ENCODE measurements around the gene CCL16.
"Not testable (repeated sequence)": the region's sequence is repeated elsewhere in the genome, so short reads cannot be mapped to it uniquely, and the experiment has no call there.

The CCL16 gene

DNA sequence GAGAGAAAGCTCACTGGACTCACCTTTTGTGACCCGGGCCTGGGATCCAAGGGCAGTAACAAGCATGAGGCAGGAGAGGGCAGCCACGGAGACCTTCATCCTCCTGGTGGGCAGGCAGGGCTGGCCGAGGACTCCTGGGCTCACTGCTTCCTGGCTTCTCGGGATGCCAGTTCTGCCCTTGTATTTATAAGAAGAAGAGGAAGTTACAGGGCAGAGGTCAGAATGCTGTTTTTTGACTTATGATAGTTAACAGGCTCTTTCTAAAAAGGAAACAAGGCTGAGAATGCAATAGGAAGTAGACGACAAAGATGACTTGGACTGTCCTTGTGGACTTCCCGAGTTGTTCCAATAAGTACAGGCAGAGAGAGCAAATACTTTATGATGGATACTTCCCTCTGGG is 36.5 kb upstream of the CCL16 start, which contains the start of gene CCL23:
CCL23 (minus strand) TSS at position 174 of the 400 bp plus-strand sequence; CDS start at position 99, 75 bp downstream.
- no peak within 1 kb of the TSS for H3K27ac ChIP-seq (ENCODE audit: poor library complexity, severe bottlenecking)
- no peaks in the 10 kb centered on the region for H3K9me3 ChIP-seq (ENCODE audit: severe bottlenecking)
- H3K4me1 ChIP-seq (ENCODE audit: insufficient read depth, poor library complexity, severe bottlenecking), result no peaks in the 10 kb centered on the region
- ATAC-seq (ENCODE audit: low read depth) (no peak), DNase-seq (ENCODE audit: low spot score) (no peak)
- peaks cover 32% of the 10 kb centered on the region for H3K27me3 ChIP-seq (ENCODE audit: insufficient read depth, poor library complexity, severe bottlenecking)
- TF ChIP-seq, protein P1, sequence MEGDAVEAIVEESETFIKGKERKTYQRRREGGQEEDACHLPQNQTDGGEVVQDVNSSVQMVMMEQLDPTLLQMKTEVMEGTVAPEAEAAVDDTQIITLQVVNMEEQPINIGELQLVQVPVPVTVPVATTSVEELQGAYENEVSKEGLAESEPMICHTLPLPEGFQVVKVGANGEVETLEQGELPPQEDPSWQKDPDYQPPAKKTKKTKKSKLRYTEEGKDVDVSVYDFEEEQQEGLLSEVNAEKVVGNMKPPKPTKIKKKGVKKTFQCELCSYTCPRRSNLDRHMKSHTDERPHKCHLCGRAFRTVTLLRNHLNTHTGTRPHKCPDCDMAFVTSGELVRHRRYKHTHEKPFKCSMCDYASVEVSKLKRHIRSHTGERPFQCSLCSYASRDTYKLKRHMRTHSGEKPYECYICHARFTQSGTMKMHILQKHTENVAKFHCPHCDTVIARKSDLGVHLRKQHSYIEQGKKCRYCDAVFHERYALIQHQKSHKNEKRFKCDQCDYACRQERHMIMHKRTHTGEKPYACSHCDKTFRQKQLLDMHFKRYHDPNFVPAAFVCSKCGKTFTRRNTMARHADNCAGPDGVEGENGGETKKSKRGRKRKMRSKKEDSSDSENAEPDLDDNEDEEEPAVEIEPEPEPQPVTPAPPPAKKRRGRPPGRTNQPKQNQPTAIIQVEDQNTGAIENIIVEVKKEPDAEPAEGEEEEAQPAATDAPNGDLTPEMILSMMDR (IDR thresholded peaks at IDR 0.05; ENCODE audit: poor library complexity, severe bottlenecking), result no peak
- H3K4me3 ChIP-seq (ENCODE audit: severe bottlenecking), result no peak within 1 kb of the TSS
- no peaks in the 10 kb centered on the region for H3K36me3 ChIP-seq (ENCODE audit: low read depth)

DNA sequence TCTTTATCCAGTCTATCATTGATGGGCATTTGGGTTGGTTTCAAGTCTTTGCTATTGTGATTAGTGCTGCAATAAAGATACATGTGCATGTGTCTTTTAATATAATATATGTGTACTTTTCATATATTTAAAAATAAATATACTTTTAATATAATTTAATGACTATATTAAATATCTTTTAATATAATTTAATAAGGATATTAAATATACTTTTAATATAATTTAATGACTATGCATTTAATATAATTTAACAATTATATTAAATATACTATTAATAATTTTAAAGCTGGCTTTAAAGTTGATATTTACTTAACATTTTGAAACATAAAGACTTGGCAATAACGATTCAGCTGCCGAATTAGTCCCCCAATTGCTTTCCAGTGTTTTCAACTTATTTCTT is 35.3 kb upstream of the CCL16 start:
- TF ChIP-seq, protein P1 (IDR thresholded peaks at IDR 0.05; ENCODE audit: poor library complexity, severe bottlenecking), result no peak
- Histone ChIP-seq H3K36me3 (ENCODE audit: low read depth) (no peaks in the 10 kb centered on the region), H3K27me3 (ENCODE audit: insufficient read depth, poor library complexity, severe bottlenecking) (peaks cover 23% of the 10 kb centered on the region), H3K27ac (ENCODE audit: poor library complexity, severe bottlenecking) (no peak overlapping the region), H3K9me3 (ENCODE audit: severe bottlenecking) (no peaks in the 10 kb centered on the region), H3K4me3 (ENCODE audit: severe bottlenecking) (no peak overlapping the region), H3K4me1 (ENCODE audit: insufficient read depth, poor library complexity, severe bottlenecking) (no peaks in the 10 kb centered on the region)
- no peak for DNase-seq (ENCODE audit: low spot score)
- no peak for ATAC-seq (ENCODE audit: low read depth)

DNA sequence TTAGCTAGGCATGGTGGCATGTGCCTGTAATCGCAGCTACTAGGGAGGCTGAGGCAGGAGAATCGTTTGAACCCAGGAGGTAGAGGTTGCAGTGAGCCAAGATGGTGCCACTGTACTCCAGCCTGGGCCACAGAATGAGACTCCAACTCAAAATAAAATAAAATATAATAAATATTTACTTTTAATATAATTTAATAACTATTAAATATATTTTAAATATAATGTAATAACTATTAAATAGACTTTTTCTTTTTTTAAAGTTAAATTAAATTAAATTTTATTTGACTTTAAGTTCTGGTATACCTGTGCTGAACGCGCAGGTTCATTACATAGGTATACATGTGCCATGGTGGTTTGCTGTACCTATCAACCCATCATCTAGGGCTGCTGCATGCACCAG is 34.6 kb upstream of the CCL16 start:
- not testable (repeated sequence) for H3K9me3 ChIP-seq (ENCODE audit: severe bottlenecking); H3K36me3 ChIP-seq (ENCODE audit: low read depth); H3K4me3 ChIP-seq (ENCODE audit: severe bottlenecking); DNase-seq (ENCODE audit: low spot score); H3K27ac ChIP-seq (ENCODE audit: poor library complexity, severe bottlenecking); H3K4me1 ChIP-seq (ENCODE audit: insufficient read depth, poor library complexity, severe bottlenecking); ATAC-seq (ENCODE audit: low read depth)
- H3K27me3 ChIP-seq (ENCODE audit: insufficient read depth, poor library complexity, severe bottlenecking), result peaks cover 19% of the 10 kb centered on the region

DNA sequence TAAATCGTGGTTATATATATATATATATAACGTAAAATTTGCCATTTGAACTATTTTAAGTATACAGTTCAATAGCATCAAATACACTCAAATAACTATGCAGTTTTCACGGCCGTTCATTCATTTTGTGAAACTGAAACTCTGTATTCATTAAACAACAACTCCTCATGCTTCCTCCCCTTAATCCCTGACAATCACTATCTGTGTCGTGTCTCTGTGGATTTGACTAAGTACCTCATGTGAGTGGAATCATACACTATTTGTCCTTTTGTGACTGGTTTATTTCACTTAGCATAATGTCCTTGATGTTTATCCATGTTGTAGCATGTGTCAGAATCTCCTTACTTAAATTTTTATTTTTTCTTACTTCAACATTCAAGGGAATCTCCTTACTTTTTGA is 33.6 kb upstream of the CCL16 start:
- TF ChIP-seq, protein P1 (IDR thresholded peaks at IDR 0.05; ENCODE audit: poor library complexity, severe bottlenecking), result no peak
- Histone ChIP-seq H3K27me3 (ENCODE audit: insufficient read depth, poor library complexity, severe bottlenecking) (peaks cover 13% of the 10 kb centered on the region), H3K4me1 (ENCODE audit: insufficient read depth, poor library complexity, severe bottlenecking) (no peaks in the 10 kb centered on the region), H3K4me3 (ENCODE audit: severe bottlenecking) (no peak overlapping the region), H3K36me3 (ENCODE audit: low read depth) (no peaks in the 10 kb centered on the region), H3K9me3 (ENCODE audit: severe bottlenecking) (no peaks in the 10 kb centered on the region), H3K27ac (ENCODE audit: poor library complexity, severe bottlenecking) (no peak overlapping the region)
- no peak for DNase-seq (ENCODE audit: low spot score)
- ATAC-seq (ENCODE audit: low read depth), result no peak

DNA sequence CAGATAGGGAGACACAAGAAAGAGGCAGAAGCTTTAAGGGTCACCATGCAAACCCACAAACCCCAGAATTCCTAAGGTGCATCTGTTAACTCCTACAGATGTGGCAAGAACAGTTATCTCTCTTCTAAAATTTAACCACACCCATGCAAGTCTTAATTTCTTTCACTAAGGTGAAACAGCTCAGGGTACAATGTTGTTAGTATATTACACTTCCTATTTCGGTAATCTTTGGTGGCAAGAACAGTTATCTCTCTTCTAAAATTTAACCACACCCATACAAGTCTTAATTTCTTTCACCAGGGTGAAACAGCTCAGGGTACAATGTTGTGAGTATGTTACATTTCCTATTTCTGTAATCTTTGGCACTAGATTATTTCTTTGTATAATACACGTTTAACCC is 29.9 kb upstream of the CCL16 start:
- no peak overlapping the region for H3K27ac ChIP-seq (ENCODE audit: poor library complexity, severe bottlenecking)
- H3K9me3 ChIP-seq (ENCODE audit: severe bottlenecking), result no peaks in the 10 kb centered on the region
- no peaks in the 10 kb centered on the region for H3K4me1 ChIP-seq (ENCODE audit: insufficient read depth, poor library complexity, severe bottlenecking)
- H3K36me3 ChIP-seq (ENCODE audit: low read depth), result no peaks in the 10 kb centered on the region
- DNase-seq (ENCODE audit: low spot score) (no peak), ATAC-seq (ENCODE audit: low read depth) (no peak)
- TF ChIP-seq, protein P1 (IDR thresholded peaks at IDR 0.05; ENCODE audit: poor library complexity, severe bottlenecking), result no peak
- H3K27me3 ChIP-seq (ENCODE audit: insufficient read depth, poor library complexity, severe bottlenecking), result no peaks in the 10 kb centered on the region
- no peak overlapping the region for H3K4me3 ChIP-seq (ENCODE audit: severe bottlenecking)

Data from RWPE2 (cell line).